ENCODE data around the gene KIAA0319L. TPM values are rescaled to one million over a fixed set of nuclear protein-coding genes. Genes with fewer than 3 reads are reported as not detected.

KIAA0319L gene
- total RNA-seq, 2 donors from 2014 or later: 74.0 to 84.4 TPM

DNA sequence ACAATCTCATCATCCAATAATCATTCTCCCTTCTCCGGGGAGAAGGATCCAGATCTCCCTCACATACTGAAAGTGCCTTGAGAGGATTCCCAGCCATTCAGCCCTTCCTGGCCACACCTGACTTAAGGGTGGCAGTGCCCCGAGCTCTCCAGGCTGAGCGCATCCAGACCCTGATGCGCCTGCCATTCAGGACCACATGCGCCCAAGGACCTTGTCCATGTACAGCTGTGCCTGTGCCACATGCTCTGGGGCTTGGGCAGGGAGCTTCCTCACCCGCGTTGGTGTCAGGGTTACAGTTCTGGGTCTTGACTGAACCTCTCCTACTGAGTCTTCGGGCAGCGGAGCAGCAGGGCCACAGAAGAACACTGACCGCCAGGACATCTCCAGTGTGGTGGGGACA, 121.1 kb downstream of the KIAA0319L start:
- ATAC-seq (no peak), DNase-seq (no peak)
- intact Hi-C loops (cut with DNase I, micrococcal nuclease): no loop called here

DNA sequence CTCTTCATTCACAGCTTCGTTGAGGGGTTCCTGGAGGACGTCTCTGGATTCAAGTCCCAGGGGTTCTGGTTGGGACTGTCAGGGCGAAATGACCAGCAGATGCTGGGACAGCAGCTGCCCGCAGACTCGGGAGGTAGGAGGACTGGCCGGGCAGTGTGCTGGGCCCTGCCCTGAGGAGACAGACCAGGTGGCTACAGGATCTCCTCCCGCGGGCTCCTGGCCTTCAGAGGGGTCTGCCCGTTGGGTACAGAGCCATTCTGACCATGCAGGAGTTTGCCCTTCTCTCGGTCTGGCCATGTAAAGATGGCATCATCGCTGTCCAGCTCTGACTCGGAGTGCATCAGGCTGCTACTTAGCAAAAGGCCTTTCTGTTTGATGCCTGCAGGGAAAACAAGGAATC, 122.5 kb downstream of the KIAA0319L start:
- DNase-seq (no peak), ATAC-seq (no peak)
- intact Hi-C loops (cut with DNase I, micrococcal nuclease): no loop called here

DNA sequence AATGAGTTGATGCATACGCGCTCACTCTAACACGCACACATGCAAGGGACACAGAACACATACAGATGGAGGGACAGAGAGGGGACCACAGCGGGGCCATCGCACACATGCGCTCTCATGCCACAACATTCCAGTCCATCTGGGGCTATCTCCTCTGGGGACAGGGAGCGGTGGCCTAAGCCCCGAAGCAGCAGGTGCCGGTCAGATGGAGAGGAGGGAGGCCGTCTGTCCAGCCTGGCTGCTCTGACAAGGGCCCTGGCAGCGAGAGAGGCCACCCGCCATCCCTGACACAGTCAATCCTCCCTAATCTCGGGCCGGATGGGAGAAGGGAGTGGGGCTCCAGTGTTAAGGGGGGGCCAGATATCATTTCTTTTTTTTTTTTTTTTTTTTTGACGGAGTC, 123.5 kb downstream of the KIAA0319L start:
- no peak for ATAC-seq
- intact Hi-C loops (cut with DNase I, micrococcal nuclease): no loop called here
- DNase-seq: no peak

DNA sequence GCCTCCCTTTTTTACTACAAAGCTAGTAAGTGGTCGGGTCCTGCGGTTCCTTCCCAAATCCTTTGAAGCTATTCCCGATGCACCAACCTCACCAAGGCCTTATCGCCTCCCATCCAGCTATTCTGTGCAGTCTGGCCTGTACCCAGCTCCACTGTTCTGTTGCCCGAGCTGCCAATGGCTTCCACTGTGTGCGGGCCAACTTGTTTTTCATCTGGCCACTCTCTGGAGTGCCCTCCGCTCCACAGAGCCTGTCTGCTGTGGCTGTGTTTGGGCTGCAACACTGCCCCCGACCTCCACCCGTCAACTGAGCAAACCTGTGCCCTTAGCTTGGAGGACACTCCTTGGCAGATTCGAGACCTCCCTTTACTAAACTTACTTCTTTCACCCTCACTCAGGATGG, 125.0 kb downstream of the KIAA0319L start:
- DNase-seq: no peak
- intact Hi-C loops (cut with DNase I, micrococcal nuclease): no loop called here
- ATAC-seq: no peak

DNA sequence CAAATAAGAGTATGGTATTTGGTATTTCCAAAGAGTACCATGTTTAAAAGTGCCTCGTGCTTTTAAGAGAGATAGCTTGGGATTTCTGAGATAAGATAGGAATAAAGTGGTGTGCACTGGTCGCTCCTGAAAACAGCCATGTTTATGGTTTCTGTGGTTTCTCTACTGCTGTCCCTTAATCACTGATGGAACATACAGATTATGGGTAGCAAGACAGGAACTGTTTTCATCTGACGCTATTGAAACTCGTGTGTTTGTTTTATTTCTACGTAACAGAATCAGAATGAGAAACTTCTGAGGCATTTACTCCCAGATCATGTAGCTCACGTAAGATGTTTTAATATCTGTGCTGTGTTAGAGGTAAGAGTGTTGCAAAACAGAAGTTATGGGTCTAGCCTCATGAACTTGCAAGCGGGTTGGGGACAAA, 126.0 kb downstream of the KIAA0319L start:
- ATAC-seq: no peak
- DNase-seq: no peak
- intact Hi-C loops (cut with DNase I, micrococcal nuclease): no loop called here

DNA sequence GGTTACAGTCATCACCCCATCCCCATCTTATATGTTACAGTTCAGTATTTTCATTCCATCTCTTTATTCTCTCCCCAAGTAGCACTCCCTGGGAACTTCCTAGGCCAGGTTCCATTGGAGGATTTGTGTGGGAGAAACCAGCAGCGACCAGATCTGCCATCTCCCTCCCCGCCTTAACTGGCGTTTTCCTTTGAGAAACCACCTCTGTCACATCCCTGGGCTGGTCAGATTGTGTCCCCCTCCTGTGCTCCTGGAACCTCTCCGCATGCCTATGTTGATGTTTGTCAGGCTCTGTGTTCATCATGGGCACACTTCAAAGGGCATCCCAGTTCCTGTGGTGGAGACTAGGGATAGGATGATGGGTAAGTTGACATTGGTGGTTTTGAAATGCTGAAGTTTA, 126.4 kb downstream of the KIAA0319L start:
- intact Hi-C loops (cut with DNase I, micrococcal nuclease): no loop called here
- DNase-seq (no peak), ATAC-seq (no peak)

DNA sequence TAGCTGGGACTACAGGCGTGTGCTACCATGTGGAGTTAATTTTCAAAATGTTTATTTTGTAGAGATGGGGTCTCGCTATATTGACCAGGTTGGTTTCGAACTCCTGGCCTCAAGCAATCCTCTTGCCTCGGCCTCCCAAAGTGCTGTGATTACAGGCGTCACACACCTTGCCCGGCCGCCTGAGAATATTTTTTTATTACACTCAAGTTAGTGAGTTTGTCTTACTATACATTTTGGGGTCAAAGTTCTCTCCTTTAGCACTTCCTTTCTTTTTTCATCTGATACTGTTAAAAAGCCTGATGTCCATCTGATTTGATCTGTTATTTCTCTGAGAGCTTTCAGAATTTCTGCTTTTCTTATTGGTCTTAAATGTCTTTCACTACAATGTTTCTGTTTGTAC, 128.8 kb downstream of the KIAA0319L start:
- intact Hi-C loops (cut with DNase I, micrococcal nuclease): no loop called here
- ATAC-seq (peak; percentile 73), DNase-seq (no peak)

DNA sequence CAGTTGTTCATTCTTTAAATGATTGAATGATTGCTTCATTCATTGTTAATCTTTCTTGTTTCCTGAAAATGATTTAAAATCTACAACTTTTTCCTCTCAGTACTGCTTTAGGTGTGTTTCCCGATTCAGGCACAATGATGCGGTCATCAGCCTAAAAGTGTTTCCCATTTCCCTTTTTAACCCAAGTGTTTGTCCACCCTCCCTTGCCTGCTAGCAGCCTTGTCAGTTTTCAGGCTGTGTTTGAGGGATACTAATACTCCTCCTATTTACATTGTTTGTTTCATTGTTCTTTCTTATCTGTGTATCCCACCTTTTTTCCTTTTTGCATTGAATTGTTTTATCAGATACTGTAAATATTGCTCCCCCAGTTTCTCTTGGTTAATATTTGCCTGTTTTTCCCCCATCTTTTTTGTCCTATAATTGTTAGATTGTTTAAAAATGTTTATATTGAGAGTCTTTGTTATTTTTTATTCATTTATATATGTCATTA, 131.1 kb downstream of the KIAA0319L start:
- no peak for ATAC-seq
- intact Hi-C loops (cut with DNase I, micrococcal nuclease): no loop called here
- no peak for DNase-seq

DNA sequence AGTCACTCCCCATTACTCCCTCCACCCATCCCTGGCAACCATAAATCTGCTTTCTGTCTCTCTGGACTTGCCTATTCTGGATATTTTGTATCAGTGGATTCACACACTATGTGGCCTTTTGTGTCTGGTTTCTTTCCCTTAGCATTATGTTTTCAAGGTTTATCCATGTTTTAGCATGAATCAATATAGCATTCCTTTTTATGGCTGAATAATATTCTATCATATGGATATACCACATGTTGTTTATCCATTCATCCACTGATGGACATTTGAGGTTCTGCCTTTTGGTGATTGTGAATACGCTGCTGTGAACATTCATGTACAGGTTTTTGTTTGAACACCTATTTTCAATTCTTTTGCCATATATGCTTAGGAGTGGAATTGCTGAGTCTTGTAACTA, 148.3 kb downstream of the KIAA0319L start:
- ATAC-seq (no peak), DNase-seq (no peak)
- intact Hi-C loops (cut with DNase I, micrococcal nuclease): no loop called here

DNA sequence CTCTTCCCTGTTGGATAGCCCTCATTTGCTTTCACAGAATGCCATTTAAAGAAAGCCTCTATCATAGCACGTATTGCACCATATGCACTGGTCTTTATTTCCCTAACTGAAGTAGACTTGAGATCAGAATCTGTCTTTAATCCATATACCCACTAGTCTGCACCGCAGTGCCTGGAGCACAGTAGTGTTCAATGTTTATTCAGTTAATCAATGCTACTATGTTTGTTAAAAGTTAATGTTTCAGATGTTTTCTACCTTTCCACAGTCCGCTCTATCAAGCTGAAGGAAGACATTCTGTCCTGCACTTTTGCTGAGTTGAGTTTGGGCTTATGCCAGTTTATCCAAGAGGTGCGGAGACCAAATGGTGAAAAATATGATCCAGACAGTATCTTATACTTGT, 149.5 kb downstream of the KIAA0319L start:
- ATAC-seq: no peak
- DNase-seq: no peak
- intact Hi-C loops (cut with DNase I, micrococcal nuclease): no loop called here

DNA sequence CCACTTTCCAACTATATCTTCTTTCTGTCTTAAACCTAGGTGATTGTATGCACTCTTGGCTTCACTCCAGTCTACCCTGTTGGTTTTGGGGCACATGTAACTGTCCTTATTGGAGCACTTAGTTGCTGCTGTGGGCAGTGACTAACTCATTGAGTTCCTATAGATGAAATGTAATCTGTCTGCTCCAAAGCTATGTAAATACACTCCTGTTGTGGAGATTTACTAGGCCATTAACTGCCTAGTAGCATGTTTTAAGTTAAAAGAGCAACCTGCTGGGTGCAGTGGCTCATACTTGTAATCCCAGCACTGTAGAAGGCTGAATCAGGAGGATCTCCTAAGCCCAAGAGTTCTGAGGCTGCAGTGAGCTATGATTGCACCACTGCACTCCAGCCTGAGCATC, 151.1 kb downstream of the KIAA0319L start:
- DNase-seq (no peak), ATAC-seq (no peak)
- intact Hi-C loops (cut with DNase I, micrococcal nuclease): no loop called here

DNA sequence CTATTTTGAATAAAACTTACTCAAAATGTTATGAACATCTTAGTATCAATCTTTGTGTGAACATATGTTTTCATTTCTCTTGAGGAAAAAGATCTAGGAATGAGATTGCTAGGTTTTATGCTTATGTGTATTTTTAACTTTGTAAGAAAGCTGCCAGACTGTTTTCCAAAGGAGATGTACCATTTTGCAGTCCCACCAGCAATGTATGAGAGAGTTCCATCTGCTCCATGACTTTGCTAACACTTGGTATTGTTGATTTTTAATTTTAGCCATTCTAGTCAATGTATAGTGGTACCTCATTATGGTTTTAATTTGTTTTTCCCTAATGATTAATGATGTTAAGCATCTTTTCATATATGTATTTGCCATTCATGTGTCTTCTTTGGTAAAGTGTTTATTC, 156.2 kb downstream of the KIAA0319L start:
- no peak for ATAC-seq
- DNase-seq: no peak
- intact Hi-C loops (cut with DNase I, micrococcal nuclease): no loop called here

DNA sequence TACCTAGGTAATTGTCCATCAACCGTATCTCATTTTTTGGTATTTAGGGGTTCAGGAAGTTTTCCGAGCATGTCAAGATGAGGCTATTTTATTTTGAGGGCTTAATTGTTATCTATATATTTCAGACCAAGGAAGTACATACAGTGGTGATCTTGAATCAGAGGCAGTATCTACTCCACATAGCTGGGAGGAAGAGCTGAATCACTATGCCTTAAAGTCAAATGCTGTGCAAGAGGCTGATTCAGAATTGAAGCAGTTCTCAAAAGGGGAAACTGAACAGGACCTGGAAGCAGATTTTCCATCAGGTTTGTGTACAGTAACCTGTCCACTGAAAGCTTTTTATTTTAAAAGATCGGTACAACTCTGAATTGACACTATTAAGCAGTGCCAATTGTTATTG, 158.5 kb downstream of the KIAA0319L start:
- ATAC-seq: no peak
- intact Hi-C loops (cut with DNase I, micrococcal nuclease): no loop called here
- no peak for DNase-seq

DNA sequence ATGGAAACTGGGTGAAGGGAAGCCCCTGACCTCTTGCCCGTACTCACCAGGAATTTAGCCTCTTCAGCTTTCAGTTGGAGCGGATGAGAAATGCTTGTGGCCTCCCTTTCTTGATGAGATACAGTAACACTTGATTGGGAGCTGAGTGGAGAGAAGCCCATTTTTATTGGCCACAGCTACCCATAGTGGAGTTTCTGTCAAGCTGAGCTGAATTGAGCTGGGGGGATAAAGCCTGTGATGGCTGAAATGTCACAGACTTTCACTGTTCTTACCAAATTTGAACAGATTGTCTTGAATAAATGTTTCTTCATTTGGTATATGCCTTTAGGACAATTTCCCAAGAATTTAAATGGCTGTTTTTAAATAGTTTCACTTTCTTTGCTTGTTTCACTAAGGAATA, 162.8 kb downstream of the KIAA0319L start:
- intact Hi-C loops (cut with DNase I, micrococcal nuclease): no loop called here
- DNase-seq (no peak), ATAC-seq (no peak)

DNA sequence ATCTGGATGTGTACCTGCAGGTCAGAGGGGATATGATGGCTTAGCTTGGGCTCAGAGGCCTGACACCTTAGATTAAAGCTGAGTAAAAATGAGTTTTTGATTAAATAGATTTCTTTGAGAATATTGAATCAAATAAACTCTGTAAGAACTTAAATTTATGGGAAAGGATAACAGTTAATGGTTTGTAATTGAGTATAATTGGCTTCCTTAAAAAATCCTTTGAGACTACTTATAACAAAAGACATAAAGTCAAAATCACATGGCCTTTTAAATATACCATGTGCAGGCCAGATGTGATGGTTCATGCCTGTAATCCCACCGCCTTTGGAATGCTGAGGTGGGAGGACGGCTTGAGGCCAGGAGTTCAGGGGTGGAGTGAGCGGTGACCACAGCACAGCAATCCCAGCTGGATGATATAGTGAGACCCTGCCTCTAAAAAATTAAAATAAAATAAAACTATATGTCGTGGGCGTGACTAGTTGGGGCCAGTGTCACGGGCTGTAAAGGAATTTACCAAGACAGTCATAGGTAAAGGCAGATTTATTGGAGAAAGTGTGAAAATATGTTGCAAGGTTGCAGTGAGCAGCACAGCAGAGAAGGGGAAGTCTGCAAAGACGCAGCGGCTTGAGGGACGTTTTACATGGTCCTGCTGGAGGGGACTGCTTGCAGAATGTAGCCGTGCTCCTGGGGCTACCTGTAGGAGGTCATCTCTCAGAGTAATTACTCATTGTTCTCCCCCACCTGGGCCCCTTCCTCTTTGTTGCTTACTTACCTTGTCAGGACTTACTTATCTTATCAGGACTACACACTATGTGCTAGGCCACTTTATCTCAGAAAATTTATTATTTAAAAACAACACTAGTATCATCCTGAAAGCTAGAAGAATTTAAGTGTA, 166.4 kb downstream of the KIAA0319L start:
- ATAC-seq (no peak), DNase-seq (no peak)
- intact Hi-C loops (cut with DNase I, micrococcal nuclease): no loop called here

DNA sequence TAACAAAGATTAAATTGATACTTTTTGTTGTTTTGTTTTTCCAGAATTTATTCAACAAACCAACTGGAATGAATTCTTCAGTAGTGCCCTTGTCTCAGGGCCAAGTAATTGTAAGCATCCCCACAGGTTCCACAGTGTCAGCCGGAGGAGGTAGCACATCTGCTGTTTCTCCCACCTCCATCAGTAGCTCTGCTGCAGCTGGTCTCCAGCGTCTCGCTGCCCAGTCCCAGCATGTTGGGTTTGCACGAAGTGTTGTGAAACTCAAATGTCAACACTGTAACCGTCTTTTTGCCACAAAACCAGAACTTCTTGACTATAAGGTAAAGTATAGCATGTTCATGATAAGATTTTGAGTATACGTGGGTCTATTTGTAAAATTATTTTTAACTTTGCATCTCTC, 170.2 kb downstream of the KIAA0319L start:
- ATAC-seq (no peak), DNase-seq (no peak)
- intact Hi-C loops (cut with DNase I, micrococcal nuclease): no loop called here

DNA sequence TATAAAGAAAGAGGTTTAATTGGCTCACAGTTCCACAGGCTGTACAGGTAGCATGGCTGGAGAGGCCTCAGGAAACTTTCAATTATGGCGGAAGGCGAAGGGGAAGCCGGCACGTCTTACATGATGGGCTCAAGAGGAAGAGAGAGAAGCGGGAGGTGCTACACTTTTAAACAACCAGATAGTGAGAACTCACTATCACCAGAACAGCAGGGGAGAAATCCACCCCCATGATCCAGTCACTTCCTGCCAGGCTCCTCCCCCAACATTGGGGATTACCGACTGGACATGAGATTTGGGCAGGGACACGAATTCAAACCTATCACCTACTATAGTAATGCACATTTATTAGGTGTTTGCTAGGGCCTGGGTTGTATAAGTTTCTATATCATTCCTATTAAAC, 170.9 kb downstream of the KIAA0319L start:
- no peak for ATAC-seq
- no peak for DNase-seq
- intact Hi-C loops (cut with DNase I, micrococcal nuclease): no loop called here
